Stimulated activated CD4-positive, alpha-beta T cell treated with anti-CD3 and anti-CD28 coated beads, TNF-alpha, amount 100 ng/mL, for 1 hour (primary cell): ENCODE measurements around the gene SUN5.

ENCODE experiments used
- DNase-seq, 3 donors: peaks; one replicate each; pipeline ENCODE4 v3.0.0-alpha.2; 2020; ENCODE audit warnings: low read depth in 3 of 3, low spot score in 1 of 3

The SUN5 gene

GRCh38 chr20:33014336-33015113, 10.3 kb upstream of the SUN5 start:
- DNase-seq: no peak

GRCh38 chr20:33013701-33014326, 9.6 kb upstream of the SUN5 start:
- DNase-seq: no peak

- no peak for DNase-seq
These were observed 8.3 kb upstream of the SUN5 start for GRCh38 chr20:33012327-33013189.

GRCh38 chr20:33010674-33011449, 6.6 kb upstream of the SUN5 start:
- DNase-seq: no peak

- DNase-seq: no peak
These were observed 5.9 kb upstream of the SUN5 start for GRCh38 chr20:33010133-33010504.

GRCh38 chr20:33009214-33010132, 5.2 kb upstream of the SUN5 start:
- DNase-seq: no peak

- no peak for DNase-seq
These were observed 4.3 kb upstream of the SUN5 start for GRCh38 chr20:33008336-33009213.

GRCh38 chr20:33007376-33008335, 3.4 kb upstream of the SUN5 start, which contains the start of gene BPIFB2:
BPIFB2 (plus strand) TSS chr20:33007704; CDS start chr20:33008575, 871 bp downstream.
- no peak for DNase-seq

- DNase-seq: no peak
These were observed 2.6 kb upstream of the SUN5 start for GRCh38 chr20:33006776-33007375.

GRCh38 chr20:33005908-33006775, 1.9 kb upstream of the SUN5 start:
- DNase-seq: no peak

GRCh38 chr20:33005132-33005566, 916 bp upstream of the SUN5 start:
- no peak for DNase-seq

GRCh38 chr20:33002087-33002808, 2.0 kb downstream of the SUN5 start:
- no peak for DNase-seq

GRCh38 chr20:33000802-33001466, 3.3 kb downstream of the SUN5 start:
- no peak for DNase-seq

GRCh38 chr20:32999603-33000250, 4.5 kb downstream of the SUN5 start:
- no peak for DNase-seq

GRCh38 chr20:32997431-32997830, 6.8 kb downstream of the SUN5 start:
- DNase-seq: no peak
